Kidney (tissue), 22 donors: Measurements from ENCODE around the gene GPR21. TPM values are rescaled to one million over a fixed set of nuclear protein-coding genes. Genes with fewer than 3 reads are reported as not detected.
A peak's percentile ranks its signal among the peaks of the same experiment; 100 is the strongest.

Experiments used
- DNase-seq, 5 donors: peaks; one replicate each; pipeline ENCODE4 v3.0.0-alpha.2; 2013 to 2020
- FAIRE-seq: peaks from 2 replicates; lab custom pipeline; 2012; peaks lifted over from hg19 to GRCh38; lab: Jason Lieb, UNC
- H3K27ac ChIP-seq, 2 donors: one replicate each; pipeline ENCODE4 v1.7.0; 2013; ENCODE audit warnings: low read depth in 2 of 2, low read length in 2 of 2, inconsistent platforms in 1 of 2
- H3K27me3 ChIP-seq: one replicate; pipeline ENCODE4 v1.7.1; 2013; ENCODE audit warnings: low read length, inconsistent platforms; ENCODE audit not compliant: control insufficient read depth, insufficient read depth
- H3K36me3 ChIP-seq, 3 donors: one replicate each; pipeline versions ENCODE4 v1.7.0 to v1.7.1; 2013; ENCODE audit warnings: low read length in 3 of 3, control low read depth in 1 of 3, inconsistent platforms in 1 of 3; ENCODE audit not compliant: insufficient read depth in 3 of 3, control insufficient read depth in 2 of 3
- H3K4me1 ChIP-seq, 3 donors: one replicate each; pipeline versions ENCODE4 v1.7.0 to v1.7.1; 2013; ENCODE audit warnings: low read length in 3 of 3, inconsistent platforms in 1 of 3, low read depth in 1 of 3; ENCODE audit not compliant: control insufficient read depth in 2 of 3, insufficient read depth in 2 of 3
- H3K4me3 ChIP-seq, 3 donors: one replicate each; pipeline versions ENCODE4 v1.7.0 to v1.8.1; 2013; ENCODE audit warnings: low read length in 3 of 3, control low read depth in 1 of 3, inconsistent platforms in 1 of 3
- H3K9ac ChIP-seq, 3 donors: one replicate each; pipeline versions ENCODE4 v1.7.0 to v1.7.1; 2013; ENCODE audit warnings: low read length in 3 of 3, control low read depth in 1 of 3, inconsistent platforms in 1 of 3
- H3K9me3 ChIP-seq, 3 donors: one replicate each; pipeline versions ENCODE4 v1.7.0 to v1.7.1; 2013; ENCODE audit warnings: low read length in 3 of 3, control low read depth in 1 of 3, inconsistent platforms in 1 of 3; ENCODE audit not compliant: control insufficient read depth in 2 of 3, insufficient read depth in 1 of 3
- intact Hi-C: fragments of 100-400 bp; cut with DNase I; formaldehyde crosslinking; loops from one replicate; pipeline ENCODE4 v1.11.1; 2022
- long read RNA-seq, 10 donors: library from polyadenylated mRNA in 1 of 10; unstranded in 1 of 10; transcript quantifications; one replicate each; pipeline ENCODE4 v2.0.0 and lab custom pipeline, GENCODE V29; 2021 to 2026
- polyA plus RNA-seq: library from polyadenylated mRNA; stranded (reverse); fragments of 350-450 nt; fragmentation: Illumina TruSeq; extraction: RNeasy Lipid Tissue Mini Kit (QIAGEN cat#74804); gene quantifications from one replicate; pipeline ENCODE4 v1.2.3, GENCODE V29; 2014; ENCODE audit warnings: low read depth, low replicate concordance; ENCODE audit not compliant: insufficient read depth
- total RNA-seq: library from RNA; stranded (reverse); fragmentation: NEBNext Ultra II Directional; extraction: Animal tissue kit (Norgen Biotek cat#: 25700); gene quantifications from one replicate; pipeline ENCODE4 v1.2.1, GENCODE V29; 2021
- TF ChIP-seq, protein P1 (sequence below): IDR thresholded peaks from 3 replicates; pipeline ENCODE4 v1.5.1; 2012; ENCODE audit warnings: mild to moderate bottlenecking, moderate library complexity, borderline replicate concordance; ENCODE audit not compliant: insufficient read depth; ENCODE audit errors: extremely low read depth
- donor health status: control.
- donor health status: control.
- donor health status: control.
- donor health status: control.
- donor health status: control.
- donor health status: DM: yes; HTN: yes; CAD: no.
- donor health status: Normal renal cell carcinoma (clear cell type).

Gene GPR21, protein sequence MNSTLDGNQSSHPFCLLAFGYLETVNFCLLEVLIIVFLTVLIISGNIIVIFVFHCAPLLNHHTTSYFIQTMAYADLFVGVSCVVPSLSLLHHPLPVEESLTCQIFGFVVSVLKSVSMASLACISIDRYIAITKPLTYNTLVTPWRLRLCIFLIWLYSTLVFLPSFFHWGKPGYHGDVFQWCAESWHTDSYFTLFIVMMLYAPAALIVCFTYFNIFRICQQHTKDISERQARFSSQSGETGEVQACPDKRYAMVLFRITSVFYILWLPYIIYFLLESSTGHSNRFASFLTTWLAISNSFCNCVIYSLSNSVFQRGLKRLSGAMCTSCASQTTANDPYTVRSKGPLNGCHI
- total RNA-seq (4.1 TPM), polyA plus RNA-seq (0.34 TPM)
- long read RNA-seq, donor 1: 0 reads
- long read RNA-seq, donor 2: 0 reads
- long read RNA-seq, donor 3: 0 reads
- long read RNA-seq, donor 4: 0 reads
- long read RNA-seq, donor 5: 0 reads
- long read RNA-seq, donor 6: 0 reads
- long read RNA-seq, donor 7, partial matches to known transcripts: 0 of 2 reads
- long read RNA-seq, donor 7, other reads (novel, unspliced or antisense): 0 of 2 reads
- long read RNA-seq, donor 8: 0 reads
- long read RNA-seq, donor 9: 0 reads
- long read RNA-seq, donor 10: 0 reads

DNA sequence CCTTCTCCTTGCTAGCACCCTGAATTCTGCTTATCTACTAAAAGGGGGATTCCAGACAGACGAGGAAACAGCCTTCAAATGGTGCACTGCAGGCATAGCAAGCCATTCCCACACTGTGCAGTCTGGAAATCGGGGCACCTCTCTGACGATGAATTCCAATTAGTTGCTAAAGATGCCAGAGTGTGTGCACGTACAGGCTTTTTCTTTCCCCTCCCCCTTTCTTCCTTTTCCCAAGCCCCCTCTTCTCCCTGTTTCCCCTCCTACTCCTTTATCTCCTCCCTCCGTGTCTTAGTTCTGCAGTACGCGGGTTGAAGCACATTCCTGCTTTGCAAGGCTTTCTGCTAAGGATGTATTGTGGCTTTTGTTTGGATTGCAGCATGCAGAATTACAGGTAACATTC lies at the start of gene GPR21:
Gene GPR21 (plus strand): TSS at position 316 of the 400 bp plus-strand sequence. CDS start 900 bp downstream, outside the sequence.
- intact Hi-C loops: no loop called here
- Histone ChIP-seq H3K27me3 (no peaks in the 10 kb centered on the region), H3K9ac (no peak within 1 kb of the TSS), H3K36me3 (peaks cover 0 to 11% (median 7%) of the 10 kb centered on the region in 3 donors), H3K4me3 (peak within 1 kb of the TSS; percentile 1 to 40 (median 5)), H3K27ac (no peak within 1 kb of the TSS), H3K9me3 (no peaks in the 10 kb centered on the region), H3K4me1 (no peaks in the 10 kb centered on the region)
- TF ChIP-seq, protein P1, sequence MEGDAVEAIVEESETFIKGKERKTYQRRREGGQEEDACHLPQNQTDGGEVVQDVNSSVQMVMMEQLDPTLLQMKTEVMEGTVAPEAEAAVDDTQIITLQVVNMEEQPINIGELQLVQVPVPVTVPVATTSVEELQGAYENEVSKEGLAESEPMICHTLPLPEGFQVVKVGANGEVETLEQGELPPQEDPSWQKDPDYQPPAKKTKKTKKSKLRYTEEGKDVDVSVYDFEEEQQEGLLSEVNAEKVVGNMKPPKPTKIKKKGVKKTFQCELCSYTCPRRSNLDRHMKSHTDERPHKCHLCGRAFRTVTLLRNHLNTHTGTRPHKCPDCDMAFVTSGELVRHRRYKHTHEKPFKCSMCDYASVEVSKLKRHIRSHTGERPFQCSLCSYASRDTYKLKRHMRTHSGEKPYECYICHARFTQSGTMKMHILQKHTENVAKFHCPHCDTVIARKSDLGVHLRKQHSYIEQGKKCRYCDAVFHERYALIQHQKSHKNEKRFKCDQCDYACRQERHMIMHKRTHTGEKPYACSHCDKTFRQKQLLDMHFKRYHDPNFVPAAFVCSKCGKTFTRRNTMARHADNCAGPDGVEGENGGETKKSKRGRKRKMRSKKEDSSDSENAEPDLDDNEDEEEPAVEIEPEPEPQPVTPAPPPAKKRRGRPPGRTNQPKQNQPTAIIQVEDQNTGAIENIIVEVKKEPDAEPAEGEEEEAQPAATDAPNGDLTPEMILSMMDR: no peak
- FAIRE-seq (no peak), DNase-seq (peak in 2 of 5 donors; percentile 14 to 25)

DNA sequence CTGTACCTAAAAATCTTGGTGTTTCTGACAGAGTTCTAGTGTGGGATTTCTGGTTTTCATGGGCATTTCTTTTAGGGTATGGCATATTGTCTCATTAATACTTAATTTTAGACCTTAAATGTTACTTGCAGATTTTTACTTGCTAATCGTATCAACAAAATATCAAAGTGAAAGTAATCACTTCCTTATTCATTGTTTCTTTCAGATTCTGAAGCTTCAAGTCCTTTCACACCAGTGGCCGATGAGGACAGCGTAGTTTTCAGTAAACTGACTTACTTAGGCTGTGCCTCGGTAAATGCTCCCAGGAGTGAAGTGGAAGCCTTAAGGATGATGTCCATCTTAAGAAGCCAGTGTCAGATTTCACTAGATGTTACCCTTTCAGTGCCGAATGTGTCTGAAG lies 47.5 kb upstream of the GPR21 start:
- Histone ChIP-seq H3K27ac (no peak overlapping the region), H3K4me1 (no peaks in the 10 kb centered on the region), H3K27me3 (no peaks in the 10 kb centered on the region), H3K9me3 (no peaks in the 10 kb centered on the region), H3K4me3 (no peak overlapping the region), H3K36me3 (peaks cover 4 to 13% (median 12%) of the 10 kb centered on the region in 3 donors), H3K9ac (no peak overlapping the region)
- intact Hi-C loops: no loop called here
- DNase-seq: no peak
- FAIRE-seq: no peak
- TF ChIP-seq, protein P1: no peak

DNA sequence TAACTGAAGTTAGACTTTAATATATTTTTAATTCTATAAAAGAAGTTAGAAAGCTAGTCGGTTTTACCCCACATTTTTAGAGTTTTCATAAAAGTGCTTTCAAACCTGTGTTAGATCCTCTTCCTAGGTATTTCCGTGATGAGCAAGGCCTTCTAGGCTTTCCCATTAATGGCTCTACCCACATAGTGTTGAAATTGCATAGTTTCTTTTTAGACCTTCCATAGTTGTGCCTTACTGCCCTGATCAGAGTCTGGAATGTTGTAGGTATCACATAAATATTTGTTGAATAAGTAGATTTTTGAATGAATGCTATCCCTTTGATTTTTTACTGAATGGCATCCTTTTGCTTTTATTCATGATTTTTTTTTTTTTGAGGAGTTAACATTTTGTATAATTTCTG lies 45.3 kb upstream of the GPR21 start:
- DNase-seq (no peak), FAIRE-seq (no peak)
- Histone ChIP-seq H3K27ac (no peak overlapping the region), H3K9me3 (no peaks in the 10 kb centered on the region), H3K4me3 (no peak overlapping the region), H3K27me3 (no peaks in the 10 kb centered on the region), H3K9ac (no peak overlapping the region), H3K4me1 (no peaks in the 10 kb centered on the region), H3K36me3 (peaks cover 4 to 13% (median 12%) of the 10 kb centered on the region in 3 donors)
- intact Hi-C loops: no loop called here
- TF ChIP-seq, protein P1: no peak
